Lower leg skin (tissue), 3 donors: ENCODE measurements around the gene MTF2.

Experiments
- CTCF ChIP-seq, 3 donors: fragments of 450-650 bp; IDR thresholded peaks; one replicate each; pipeline ENCODE4 v1.5.1; 2016; ENCODE audit warnings: antibody characterized with exemption in 3 of 3, mild to moderate bottlenecking in 3 of 3, moderate library complexity in 2 of 3
- POLR2A ChIP-seq, 2 donors: fragments of 450-650 bp; IDR thresholded peaks; one replicate each; pipeline ENCODE4 v1.6.1; 2016 to 2017; ENCODE audit warnings: antibody characterized with exemption in 2 of 2, mild to moderate bottlenecking in 1 of 2, moderate library complexity in 1 of 2

- TF ChIP-seq CTCF (IDR thresholded peaks at IDR 0.05) (no peak), POLR2A (IDR thresholded peaks at IDR 0.05) (no peak)
These were observed 16.9 kb downstream of the MTF2 start for GRCh38 chr1:93095804-93096585.
